Subcutaneous abdominal adipose tissue (tissue), 5 donors: ENCODE results near the gene NFATC3.
A peak's percentile ranks its signal among the peaks of the same experiment; 100 is the strongest.

ENCODE experiments used
- H3K27ac ChIP-seq: one replicate; pipeline ENCODE4 v1.7.0; 2013; ENCODE audit warnings: low read depth, mild to moderate bottlenecking, inconsistent platforms, low read length, moderate library complexity
- H3K27me3 ChIP-seq, 5 donors: one replicate each; pipeline ENCODE4 v1.7.0; 2013; ENCODE audit warnings: low read length in 5 of 5, inconsistent platforms in 1 of 5; ENCODE audit not compliant: control insufficient read depth in 5 of 5, insufficient read depth in 4 of 5
- H3K36me3 ChIP-seq, 5 donors: one replicate each; pipeline ENCODE4 v1.7.0; 2013; ENCODE audit warnings: low read length in 5 of 5; ENCODE audit not compliant: control insufficient read depth in 5 of 5, insufficient read depth in 5 of 5
- H3K4me1 ChIP-seq, 5 donors: one replicate each; pipeline ENCODE4 v1.7.0; 2013; ENCODE audit warnings: low read length in 5 of 5, mild to moderate bottlenecking in 3 of 5, moderate library complexity in 1 of 5; ENCODE audit not compliant: control insufficient read depth in 5 of 5, insufficient read depth in 5 of 5
- H3K4me3 ChIP-seq, 5 donors: one replicate each; pipeline ENCODE4 v1.7.0; 2013; ENCODE audit warnings: low read length in 5 of 5, low read depth in 1 of 5
- H3K9ac ChIP-seq, 5 donors: one replicate each; pipeline ENCODE4 v1.7.0; 2013; ENCODE audit warnings: low read length in 5 of 5, mild to moderate bottlenecking in 4 of 5, moderate library complexity in 3 of 5
- H3K9me3 ChIP-seq, 5 donors: one replicate each; pipeline ENCODE4 v1.7.0; 2013; ENCODE audit warnings: low read length in 5 of 5; ENCODE audit not compliant: control insufficient read depth in 5 of 5
- donor health status: healthy.
- donor health status: healthy.
- donor health status: healthy.
- donor health status: healthy.
- donor health status: healthy.

Gene NFATC3

GRCh38 chr16:68071518-68071901 is 13.7 kb upstream of the NFATC3 start:
- H3K27me3 ChIP-seq, result no peaks in the 10 kb centered on the region
- H3K36me3 ChIP-seq, result peaks cover 0 to 48% (median 26%) of the 10 kb centered on the region in 5 donors
- H3K9ac ChIP-seq, result no peak overlapping the region
- no peak overlapping the region for H3K27ac ChIP-seq
- peaks cover 4 to 62% (median 43%) of the 10 kb centered on the region in 5 donors for H3K4me1 ChIP-seq
- no peaks in the 10 kb centered on the region for H3K9me3 ChIP-seq
- no peak overlapping the region for H3K4me3 ChIP-seq

- peak overlapping the region; percentile 23 for H3K27ac ChIP-seq
- peaks cover 4 to 64% (median 45%) of the 10 kb centered on the region in 5 donors for H3K4me1 ChIP-seq
Measured at GRCh38 chr16:68072038-68072695, 13.0 kb upstream of the NFATC3 start.

GRCh38 chr16:68073902-68074760 is 11.0 kb upstream of the NFATC3 start:
- no peak overlapping the region for H3K4me3 ChIP-seq
- H3K27me3 ChIP-seq, result no peaks in the 10 kb centered on the region
- H3K36me3 ChIP-seq, result peaks cover 0 to 50% (median 37%) of the 10 kb centered on the region in 5 donors
- H3K9ac ChIP-seq, result no peak overlapping the region
- peaks cover 6 to 73% (median 47%) of the 10 kb centered on the region in 5 donors for H3K4me1 ChIP-seq
- no peak overlapping the region for H3K27ac ChIP-seq
- no peaks in the 10 kb centered on the region for H3K9me3 ChIP-seq

More at GRCh38 chr16:68072038-68072695, 13.0 kb upstream of the NFATC3 start:
- H3K9me3 ChIP-seq, result no peaks in the 10 kb centered on the region
- H3K4me3 ChIP-seq, result peak overlapping the region in 2 of 5 donors; percentile 1 to 28
- H3K27me3 ChIP-seq, result no peaks in the 10 kb centered on the region
- peaks cover 0 to 48% (median 28%) of the 10 kb centered on the region in 5 donors for H3K36me3 ChIP-seq
- H3K9ac ChIP-seq, result no peak overlapping the region

GRCh38 chr16:68074850-68075555 is 10.2 kb upstream of the NFATC3 start:
- H3K9me3 ChIP-seq, result no peaks in the 10 kb centered on the region

GRCh38 chr16:68075980-68076379 is 9.2 kb upstream of the NFATC3 start:
- no peak overlapping the region for H3K9ac ChIP-seq
- H3K27me3 ChIP-seq, result no peaks in the 10 kb centered on the region
- peaks cover 16 to 75% (median 53%) of the 10 kb centered on the region in 5 donors for H3K4me1 ChIP-seq
- H3K27ac ChIP-seq, result no peak overlapping the region
- no peak overlapping the region for H3K4me3 ChIP-seq
- H3K36me3 ChIP-seq, result peaks cover 0 to 46% (median 35%) of the 10 kb centered on the region in 5 donors
- no peaks in the 10 kb centered on the region for H3K9me3 ChIP-seq

More at GRCh38 chr16:68074850-68075555, 10.2 kb upstream of the NFATC3 start:
- Histone ChIP-seq H3K36me3 (peaks cover 0 to 50% (median 37%) of the 10 kb centered on the region in 5 donors), H3K27me3 (no peaks in the 10 kb centered on the region), H3K27ac (no peak overlapping the region), H3K4me3 (no peak overlapping the region), H3K4me1 (peaks cover 13 to 73% (median 47%) of the 10 kb centered on the region in 5 donors), H3K9ac (no peak overlapping the region)

GRCh38 chr16:68076560-68076959 is 8.6 kb upstream of the NFATC3 start:
- Histone ChIP-seq H3K4me3 (no peak overlapping the region), H3K27ac (no peak overlapping the region), H3K27me3 (no peaks in the 10 kb centered on the region), H3K36me3 (peaks cover 0 to 41% (median 31%) of the 10 kb centered on the region in 5 donors), H3K4me1 (peaks cover 16 to 81% (median 59%) of the 10 kb centered on the region in 5 donors), H3K9ac (peak overlapping the region in 1 of 5 donors; percentile 43), H3K9me3 (no peaks in the 10 kb centered on the region)

GRCh38 chr16:68077866-68078700 is 7.1 kb upstream of the NFATC3 start:
- Histone ChIP-seq H3K27ac (peak overlapping the region; percentile 86), H3K4me1 (peaks cover 12 to 82% (median 62%) of the 10 kb centered on the region in 5 donors)

GRCh38 chr16:68078701-68079375 is 6.3 kb upstream of the NFATC3 start:
- Histone ChIP-seq H3K4me1 (peaks cover 15 to 88% (median 69%) of the 10 kb centered on the region in 5 donors), H3K36me3 (peaks cover 0 to 33% (median 27%) of the 10 kb centered on the region in 5 donors), H3K27me3 (no peaks in the 10 kb centered on the region), H3K9ac (peak overlapping the region in 1 of 5 donors; percentile 54), H3K4me3 (peak overlapping the region in 1 of 5 donors; percentile 6), H3K9me3 (no peaks in the 10 kb centered on the region), H3K27ac (peak overlapping the region; percentile 86)

More at GRCh38 chr16:68077866-68078700, 7.1 kb upstream of the NFATC3 start:
- H3K4me3 ChIP-seq, result no peak overlapping the region
- H3K9ac ChIP-seq, result no peak overlapping the region
- H3K27me3 ChIP-seq, result no peaks in the 10 kb centered on the region
- H3K36me3 ChIP-seq, result peaks cover 0 to 36% (median 28%) of the 10 kb centered on the region in 5 donors
- no peaks in the 10 kb centered on the region for H3K9me3 ChIP-seq

GRCh38 chr16:68079376-68079625 is 5.9 kb upstream of the NFATC3 start:
- Histone ChIP-seq H3K4me1 (peaks cover 18 to 88% (median 74%) of the 10 kb centered on the region in 5 donors), H3K9me3 (no peaks in the 10 kb centered on the region), H3K27ac (peak overlapping the region; percentile 86), H3K36me3 (peaks cover 0 to 29% (median 22%) of the 10 kb centered on the region in 5 donors), H3K4me3 (peak overlapping the region in 2 of 5 donors; percentile 6 to 35), H3K9ac (peak overlapping the region in 1 of 5 donors; percentile 54), H3K27me3 (no peaks in the 10 kb centered on the region)
